Measurements from ENCODE around the gene ADO.

Gene ADO

GRCh38 chr10:62856021-62856420 is 51.5 kb downstream of the ADO start:
- Histone ChIP-seq H3K27ac (ENCODE audit: low read length) (no peak overlapping the region), H3K36me3 (replicated peaks; ENCODE audit: low read depth, low read length) (no peaks in the 10 kb centered on the region), H3K9ac (ENCODE audit: low read length) (no peak overlapping the region), H4K20me1 (ENCODE audit: insufficient read depth, low read length) (no peaks in the 10 kb centered on the region), H3K27me3 (ENCODE audit: low read depth, low read length) (no peaks in the 10 kb centered on the region), H3K9me3 (ENCODE audit: insufficient read depth, low read length) (no peaks in the 10 kb centered on the region), H3K4me3 (ENCODE audit: low read length) (no peak overlapping the region), H2AFZ (ENCODE audit: low read depth, low read length) (no peak overlapping the region), H3K4me1 (ENCODE audit: low read length) (peaks cover 28% of the 10 kb centered on the region), H3K4me2 (ENCODE audit: low read length) (no peak overlapping the region), H3K79me2 (ENCODE audit: low read length) (no peaks in the 10 kb centered on the region)
- no peak for TF ChIP-seq EZH2phosphoT487 (IDR thresholded peaks at IDR 0.05; ENCODE audit: low read depth)
- TF ChIP-seq CTCF (IDR thresholded peaks at IDR 0.05; ENCODE audit: low read depth, low read length), result no peak

Measured in OCI-LY3 (cell line).